ENCODE results near the gene FAM168A. TPM values are rescaled to one million over a fixed set of nuclear protein-coding genes. Genes with fewer than 3 reads are reported as not detected.

FAM168A gene
- total RNA-seq, 1 donor from 2014 or later, result 50.8 TPM

- no peak for TF ChIP-seq CTCF (IDR thresholded peaks at IDR 0.05; ENCODE audit: unreplicated experiment)
- Mint-ChIP-seq H3K9me3 (ENCODE audit: low read depth) (no peaks in the 10 kb centered on the region), H3K4me3 (ENCODE audit: low read depth) (no peak overlapping the region), H3K27me3 (no peaks in the 10 kb centered on the region), H3K27ac (no peak overlapping the region), H3K4me1 (ENCODE audit: low read depth) (peaks cover 8% of the 10 kb centered on the region), H3K36me3 (ENCODE audit: insufficient read depth) (no peaks in the 10 kb centered on the region)
- DNase-seq (ENCODE audit: low spot score, unreplicated experiment), result no peak
Measured at GRCh38 chr11:73551677-73552076, 46.2 kb downstream of the FAM168A start.

GRCh38 chr11:73549376-73549775 lies 48.5 kb downstream of the FAM168A start:
- no peak for TF ChIP-seq CTCF (IDR thresholded peaks at IDR 0.05; ENCODE audit: unreplicated experiment)
- H3K27me3 Mint-ChIP-seq, result no peaks in the 10 kb centered on the region
- no peaks in the 10 kb centered on the region for H3K9me3 Mint-ChIP-seq (ENCODE audit: low read depth)
- DNase-seq (ENCODE audit: low spot score, unreplicated experiment), result no peak
- peaks cover 3% of the 10 kb centered on the region for H3K4me1 Mint-ChIP-seq (ENCODE audit: low read depth)
- H3K4me3 Mint-ChIP-seq (ENCODE audit: low read depth), result no peak overlapping the region
- no peaks in the 10 kb centered on the region for H3K36me3 Mint-ChIP-seq (ENCODE audit: insufficient read depth)
- H3K27ac Mint-ChIP-seq, result no peak overlapping the region

GRCh38 chr11:73547706-73548595 lies 50.0 kb downstream of the FAM168A start:
- no peaks in the 10 kb centered on the region for H3K27me3 Mint-ChIP-seq
- H3K36me3 Mint-ChIP-seq (ENCODE audit: insufficient read depth), result no peaks in the 10 kb centered on the region
- no peak overlapping the region for H3K4me3 Mint-ChIP-seq (ENCODE audit: low read depth)
- DNase-seq (ENCODE audit: low spot score, unreplicated experiment), result no peak
- H3K27ac Mint-ChIP-seq, result no peak overlapping the region
- no peak for TF ChIP-seq CTCF (IDR thresholded peaks at IDR 0.05; ENCODE audit: unreplicated experiment)
- peaks cover 3% of the 10 kb centered on the region for H3K4me1 Mint-ChIP-seq (ENCODE audit: low read depth)
- H3K9me3 Mint-ChIP-seq (ENCODE audit: low read depth), result no peaks in the 10 kb centered on the region

- no peak overlapping the region for H3K27ac Mint-ChIP-seq
- peaks cover 7% of the 10 kb centered on the region for H3K4me1 Mint-ChIP-seq (ENCODE audit: low read depth)
- DNase-seq (ENCODE audit: low spot score, unreplicated experiment), result no peak
- no peak overlapping the region for H3K4me3 Mint-ChIP-seq (ENCODE audit: low read depth)
- no peaks in the 10 kb centered on the region for H3K27me3 Mint-ChIP-seq
- H3K9me3 Mint-ChIP-seq (ENCODE audit: low read depth), result no peaks in the 10 kb centered on the region
- H3K36me3 Mint-ChIP-seq (ENCODE audit: insufficient read depth), result no peaks in the 10 kb centered on the region
- TF ChIP-seq CTCF (IDR thresholded peaks at IDR 0.05; ENCODE audit: unreplicated experiment), result no peak
Measured at GRCh38 chr11:73542175-73542574, 55.7 kb downstream of the FAM168A start.

GRCh38 chr11:73539506-73540084 lies 58.3 kb downstream of the FAM168A start:
- DNase-seq (ENCODE audit: low spot score, unreplicated experiment), result no peak
- Mint-ChIP-seq H3K4me3 (ENCODE audit: low read depth) (no peak overlapping the region), H3K27me3 (no peaks in the 10 kb centered on the region), H3K9me3 (ENCODE audit: low read depth) (no peaks in the 10 kb centered on the region), H3K4me1 (ENCODE audit: low read depth) (peaks cover 7% of the 10 kb centered on the region), H3K27ac (no peak overlapping the region), H3K36me3 (ENCODE audit: insufficient read depth) (peaks cover 4% of the 10 kb centered on the region)
- no peak for TF ChIP-seq CTCF (IDR thresholded peaks at IDR 0.05; ENCODE audit: unreplicated experiment)
